HepG2 (cell line): Measurements from ENCODE around the gene NOTUM. TPM values are rescaled to one million over a fixed set of nuclear protein-coding genes. Genes with fewer than 3 reads are reported as not detected.
A peak's percentile ranks its signal among the peaks of the same experiment; 100 is the strongest.

Experiments
- ATAC-seq: fragments of 200-7000 bp; cut with Tn5 transposase; 3 replicates; pipeline ENCODE4 v1.9.1; 2020; ENCODE audit warnings: mild to moderate bottlenecking, moderate library complexity
- Bru-seq: library from RNA; stranded (reverse); fragments of 400-500 nt; gene quantifications from one replicate; lab custom pipeline; 2021; lab: Mats Ljungman, UMichigan
- BruChase-seq, 2 experiments: library from RNA; stranded (reverse); fragments of 400-500 nt; gene quantifications; one replicate each; lab custom pipeline; 2021; lab: Mats Ljungman, UMichigan
- BruUV-seq: library from RNA; stranded (reverse); fragments of 400-500 nt; replicated peaks from 2 replicates; lab custom pipeline; 2021; lab: Mats Ljungman, UMichigan
- CTCF ChIA-PET: fragments of 300-600 bp; formaldehyde crosslinking; extraction: SDS; loops from one replicate; lab custom pipeline; 2021; ENCODE audit warnings: low total read pairs, inconsistent platforms, low intra/inter-chr PET ratio; lab: Yijun Ruan, JAX
- POLR2A ChIA-PET: fragments of 350-600 bp; sonication (Branson Sonifier 250); formaldehyde crosslinking; loops from one replicate; lab custom pipeline; 2020; ENCODE audit warnings: antibody characterized with exemption, inconsistent platforms; lab: Yijun Ruan, JAX
- DNase-seq: peaks from one replicate; pipeline ENCODE4 v3.0.0-alpha.2; 2015; ENCODE audit warnings: low spot score
- FAIRE-seq: peaks from 3 replicates; lab custom pipeline; 2011; peaks lifted over from hg19 to GRCh38; lab: Jason Lieb, UNC
- H2AFZ ChIP-seq: one replicate; pipeline ENCODE4 v1.6.1; 2011; ENCODE audit warnings: low read length, inconsistent platforms
- H3K27ac ChIP-seq: fragments of 300-600 bp; 3 replicates; pipeline ENCODE4 v1.8.0; 2011; ENCODE audit warnings: mixed run types, mild to moderate bottlenecking, mixed read lengths, low read length, inconsistent platforms; ENCODE audit not compliant: insufficient read depth; ENCODE audit errors: extremely low read length
- H3K27me3 ChIP-seq, 2 experiments: fragments of 200-600 bp in 1 of 2; 2 replicates in 1 of 2; 3 replicates in 1 of 2; pipeline versions ENCODE4 v1.6.0 to v1.8.0; 2011; ENCODE audit warnings: low read length in 2 of 2, mild to moderate bottlenecking in 2 of 2, moderate library complexity in 2 of 2, inconsistent platforms in 1 of 2; ENCODE audit not compliant: insufficient read depth in 2 of 2, control insufficient read depth in 1 of 2
- H3K36me3 ChIP-seq, 2 experiments: fragments of 200-600 bp in 1 of 2; replicated peaks in 1 of 2; 2 replicates in 1 of 2; 3 replicates in 1 of 2; pipeline versions ENCODE4 v1.5.1 to v1.8.0; 2011; ENCODE audit warnings: low read length in 2 of 2, inconsistent platforms in 1 of 2; ENCODE audit not compliant: insufficient read depth in 2 of 2, control insufficient read depth in 1 of 2
- H3K4me1 ChIP-seq: 2 replicates; pipeline ENCODE4 v1.5.1; 2012; ENCODE audit warnings: low read length, inconsistent platforms; ENCODE audit not compliant: insufficient read depth
- H3K4me2 ChIP-seq: 2 replicates; pipeline ENCODE4 v1.6.0; 2011; ENCODE audit warnings: low read depth, low read length, inconsistent platforms
- H3K4me3 ChIP-seq, 3 experiments: fragments of 200-600 bp in 1 of 3; sonication (generic), shearing (Covaris generic) in 1 of 3; replicated peaks in 1 of 3; 2 replicates each; pipeline ENCODE4 v1.5.1; 2011 to 2016; ENCODE audit warnings: low read length in 3 of 3, inconsistent platforms in 2 of 3, low read depth in 2 of 3, mild to moderate bottlenecking in 2 of 3, control low read depth in 1 of 3, mixed read lengths in 1 of 3; ENCODE audit not compliant: insufficient read depth in 1 of 3
- H3K79me2 ChIP-seq: one replicate; pipeline ENCODE4 v1.6.1; 2011; ENCODE audit warnings: low read length, inconsistent platforms; ENCODE audit not compliant: insufficient read depth
- H3K9ac ChIP-seq: 2 replicates; pipeline ENCODE4 v1.6.0; 2011; ENCODE audit warnings: mild to moderate bottlenecking, low read depth, low read length, inconsistent platforms; ENCODE audit not compliant: insufficient read depth
- H3K9me3 ChIP-seq: 2 replicates; pipeline ENCODE4 v1.5.1; 2012; ENCODE audit warnings: mild to moderate bottlenecking, low read length
- H4K20me1 ChIP-seq: 2 replicates; pipeline ENCODE4 v1.6.0; 2011; ENCODE audit warnings: inconsistent platforms, mild to moderate bottlenecking, low read length, moderate library complexity; ENCODE audit not compliant: insufficient read depth
- HNRNPLL ChIP-seq: fragments of 200-400 bp; formaldehyde crosslinking; IDR thresholded peaks from 2 replicates; pipeline ENCODE4 v1.6.1; 2017; ENCODE audit warnings: mild to moderate bottlenecking, low read depth, low read length; ENCODE audit not compliant: poor library complexity, severe bottlenecking
- KIAA2018 ChIP-seq: sonication (generic); formaldehyde crosslinking; IDR thresholded peaks from 2 replicates; pipeline ENCODE4 v1.5.0; 2020; ENCODE audit warnings: mild to moderate bottlenecking, missing genetic modification reagents, borderline replicate concordance
- MIER2 ChIP-seq: IDR thresholded peaks from 2 replicates; pipeline ENCODE4 v1.6.1; 2016; ENCODE audit warnings: missing biosample characterization, missing genetic modification reagents
- TCF7 ChIP-seq: sonication (generic); IDR thresholded peaks from 2 replicates; pipeline ENCODE4 v1.6.1; 2016; ENCODE audit warnings: antibody characterized with exemption, low read depth
- ZBTB26 ChIP-seq: IDR thresholded peaks from 2 replicates; pipeline ENCODE4 v1.6.1; 2016; ENCODE audit warnings: missing compliant biosample characterization, missing genetic modification reagents, borderline replicate concordance
- ZNF326 ChIP-seq: sonication (generic); formaldehyde crosslinking; IDR thresholded peaks from 2 replicates; pipeline ENCODE4 v1.4.0; 2020; ENCODE audit warnings: missing genetic modification reagents, borderline replicate concordance
- ZNF446 ChIP-seq: sonication (generic); formaldehyde crosslinking; IDR thresholded peaks from 2 replicates; pipeline ENCODE4 v1.5.0; 2020; ENCODE audit warnings: mild to moderate bottlenecking, missing genetic modification reagents
- ZNF543 ChIP-seq: sonication (generic); formaldehyde crosslinking; IDR thresholded peaks from 2 replicates; pipeline ENCODE4 v1.4.0; 2020; ENCODE audit warnings: mild to moderate bottlenecking, missing genetic modification reagents
- WGBS: methylation state at CpG from one replicate; pipeline ENCODE4 v1.1.6; 2017; ENCODE audit warnings: low lambda C conversion rate; 5-methylcytosine and 5-hydroxymethylcytosine counted together
- in situ Hi-C: cut with HindIII; loops from 2 replicates; pipeline ENCODE4 v1.10.0; 2017; ENCODE audit warnings: low pct_unique_long_range_greater_than_20kb; ENCODE audit not compliant: extremely low pct_ligation_motif_present
- intact Hi-C: fragments of 100-400 bp; cut with micrococcal nuclease; formaldehyde crosslinking; loops from one replicate; pipeline ENCODE4 v1.10.0; 2022; ENCODE audit not compliant: unreplicated experiment
- long read RNA-seq, 2 experiments: library from RNA in 1 of 2; library from polyadenylated mRNA in 1 of 2; stranded (forward) in 1 of 2; unstranded in 1 of 2; transcript quantifications; one replicate each; pipeline ENCODE4 v2.0.0, GENCODE V29; 2019 to 2022
- polyA minus RNA-seq, 3 experiments: library from RNA; depleted of rRNA, polyadenylated mRNA; stranded (reverse); fragments of >200 nt; gene quantifications; 2 replicates each; pipeline ENCODE4 v1.2.3, GENCODE V29; 2011; ENCODE audit warnings: low replicate concordance in 1 of 3
- polyA plus RNA-seq, 8 experiments: library from polyadenylated mRNA; depleted of rRNA in 3 of 8; stranded (reverse) in 7 of 8; unstranded in 1 of 8; fragments of >200 nt; fragmentation: Illumina TruSeq in 4 of 8; extraction: Trizol in 4 of 8; gene quantifications; 2 replicates each; pipeline versions ENCODE4 v1.2.1 to v1.2.3, GENCODE V29; 2011 to 2016; ENCODE audit warnings: low read depth in 4 of 8, missing spikeins in 1 of 8, mixed read lengths in 1 of 8; ENCODE audit not compliant: insufficient read depth in 1 of 8
- total RNA-seq, 5 experiments: library from RNA; depleted of rRNA; stranded (reverse); fragments of >200 nt; fragmentation: Illumina TruSeq; extraction: Trizol; gene quantifications; 2 replicates each; pipeline ENCODE4 v1.2.3, GENCODE V29; 2016; ENCODE audit warnings: low read depth in 1 of 5

NOTUM gene
- total RNA-seq (2016; rRNA removed; fragmentation: Illumina TruSeq; extraction: Trizol) (67.7 and 160 TPM in 2 replicates), polyA plus RNA-seq (2011; rRNA removed) (150 and 181 TPM in 2 replicates), polyA minus RNA-seq (2011; rRNA and poly(A)+ RNA removed; ENCODE audit: low replicate concordance) (0.49 and 206 TPM in 2 replicates), Bru-seq, nascent RNA (percentile 95 among the genes with signal in this experiment), BruChase-seq, experiment 1, labeled RNA remaining after a 6-hour chase (percentile 98 among the genes with signal in this experiment), BruChase-seq, experiment 2, labeled RNA remaining after a 2-hour chase (percentile 98 among the genes with signal in this experiment)
- total RNA-seq (2016; cell fraction: cytosol; rRNA removed; fragmentation: Illumina TruSeq; extraction: Trizol; ENCODE audit: low read depth) = 84.5 and 93.0 TPM in 2 replicates
- total RNA-seq (2016; cell fraction: insoluble cytoplasmic fraction; rRNA removed; fragmentation: Illumina TruSeq; extraction: Trizol) = 57.7 and 164 TPM in 2 replicates
- total RNA-seq (2016; cell fraction: membrane; rRNA removed; fragmentation: Illumina TruSeq; extraction: Trizol) = 135 and 136 TPM in 2 replicates
- 135 and 163 TPM in 2 replicates for total RNA-seq (2016; cell fraction: nucleus; rRNA removed; fragmentation: Illumina TruSeq; extraction: Trizol)
- polyA plus RNA-seq (2011; cell fraction: cytosol; rRNA removed) = 114 and 236 TPM in 2 replicates
- polyA plus RNA-seq (2011; cell fraction: nucleus; rRNA removed) = 458 and 622 TPM in 2 replicates
- polyA plus RNA-seq (2012) = 125 and 195 TPM in 2 replicates
- polyA plus RNA-seq (2016; cell fraction: cytosol; fragmentation: Illumina TruSeq; extraction: Trizol; ENCODE audit: low read depth) = 88.8 and 91.1 TPM in 2 replicates
- polyA plus RNA-seq (2016; cell fraction: insoluble cytoplasmic fraction; fragmentation: Illumina TruSeq; extraction: Trizol; ENCODE audit: low read depth) = 83.8 and 101 TPM in 2 replicates
- polyA plus RNA-seq (2016; cell fraction: membrane; fragmentation: Illumina TruSeq; extraction: Trizol; ENCODE audit: low read depth) = 141 and 157 TPM in 2 replicates
- 380 and 399 TPM in 2 replicates for polyA plus RNA-seq (2016; cell fraction: nucleus; fragmentation: Illumina TruSeq; extraction: Trizol; ENCODE audit: insufficient read depth, low read depth)
- 89.1 and 107 TPM in 2 replicates for polyA minus RNA-seq (2011; cell fraction: cytosol; rRNA and poly(A)+ RNA removed)
- 78.2 and 93.7 TPM in 2 replicates for polyA minus RNA-seq (2011; cell fraction: nucleus; rRNA and poly(A)+ RNA removed)
- long read RNA-seq, experiment 1, partial matches to known transcripts = 39 of 52 reads
- long read RNA-seq, experiment 1, other reads (novel, unspliced or antisense) = 10 of 52 reads
- long read RNA-seq, experiment 2, transcript NOTUM-201 (11 exons, 2,329 nt) = major isoform, 501 of 1,147 reads
- long read RNA-seq, experiment 2, partial matches to known transcripts = 305 of 1,147 reads
- long read RNA-seq, experiment 2, other reads (novel, unspliced or antisense) = 337 of 1,147 reads

- peak; percentile 79 for DNase-seq
- peaks cover 61% of the 10 kb centered on the region for H3K79me2 ChIP-seq
- peaks cover 22 to 34% of the 10 kb centered on the region in 2 experiments for H3K36me3 ChIP-seq
- H3K4me3 ChIP-seq = peak within 1 kb of the TSS; percentile 95 to 97 (median 96)
- H3K27ac ChIP-seq = peak within 1 kb of the TSS; percentile 86
- H3K9me3 ChIP-seq = no peaks in the 10 kb centered on the region
- FAIRE-seq = no peak
- peaks cover 21% of the 10 kb centered on the region for H4K20me1 ChIP-seq
- peaks cover 73% of the 10 kb centered on the region for H3K4me1 ChIP-seq
- in situ Hi-C loops = no loop called here
- peak within 1 kb of the TSS; percentile 99 for H3K9ac ChIP-seq
- intact Hi-C loops = loop anchor here (2.0 kb wide), 1 partner anchor 34 kb away; no protein-coding TSS in a partner anchor
- no TSS peak for BruUV-seq
- ChIA-PET CTCF (interaction anchor here (3.6 to 4.7 kb wide), 5 partner anchors 17 to 59 kb away, joined by 25 to 181 read pairs (median 33); partner anchors contain the start of genes ASPSCR1, CENPX and LRRC45), POLR2A (interaction anchor here (2.2 to 7.0 kb wide), 12 partner anchors 9 to 76 kb away, joined by 10 to 406 read pairs (median 18); partner anchors contain the start of genes ASPSCR1, CENPX, DCXR and LRRC45)
- no peaks in the 10 kb centered on the region; a peak in 1 of 5 replicates for H3K27me3 ChIP-seq
- no peak within 1 kb of the TSS for H2AFZ ChIP-seq
- peak; percentile 16 for ATAC-seq
- peak within 1 kb of the TSS; percentile 99 for H3K4me2 ChIP-seq
- WGBS = no CpG with 5 or more reads among the region's 65 CpGs
- no peak for TF ChIP-seq KIAA2018 (CRISPR knock-in tag)
- TF ChIP-seq ZNF543 (CRISPR knock-in tag) = 0 out of 2 replicates have a peak, but pooled peaks have one; percentile 13
- no peak for TF ChIP-seq ZNF446
- no peak for TF ChIP-seq MIER2 (CRISPR knock-in tag)
- TF ChIP-seq ZNF326 (CRISPR knock-in tag) = no peak
- peak; percentile 69 for TF ChIP-seq TCF7
- TF ChIP-seq ZBTB26 = no peak
- peak; percentile 59 for TF ChIP-seq HNRNPLL
Observed at GRCh38 chr17:81961087-81961511, at the start of gene NOTUM. NOTUM (minus strand) TSS chr17:81961187; CDS start chr17:81960909, 278 bp downstream.
